GM20431 (cell line): ENCODE results near the gene USP25.

ENCODE experiments used
- in situ Hi-C: fragments of 300-500 bp; cut with MseI, MboI; formaldehyde crosslinking; loops from one replicate; pipeline ENCODE4 v1.15.0; 2020; ENCODE audit warnings: low sequenced_read_pairs; ENCODE audit not compliant: unreplicated experiment

USP25 gene, protein sequence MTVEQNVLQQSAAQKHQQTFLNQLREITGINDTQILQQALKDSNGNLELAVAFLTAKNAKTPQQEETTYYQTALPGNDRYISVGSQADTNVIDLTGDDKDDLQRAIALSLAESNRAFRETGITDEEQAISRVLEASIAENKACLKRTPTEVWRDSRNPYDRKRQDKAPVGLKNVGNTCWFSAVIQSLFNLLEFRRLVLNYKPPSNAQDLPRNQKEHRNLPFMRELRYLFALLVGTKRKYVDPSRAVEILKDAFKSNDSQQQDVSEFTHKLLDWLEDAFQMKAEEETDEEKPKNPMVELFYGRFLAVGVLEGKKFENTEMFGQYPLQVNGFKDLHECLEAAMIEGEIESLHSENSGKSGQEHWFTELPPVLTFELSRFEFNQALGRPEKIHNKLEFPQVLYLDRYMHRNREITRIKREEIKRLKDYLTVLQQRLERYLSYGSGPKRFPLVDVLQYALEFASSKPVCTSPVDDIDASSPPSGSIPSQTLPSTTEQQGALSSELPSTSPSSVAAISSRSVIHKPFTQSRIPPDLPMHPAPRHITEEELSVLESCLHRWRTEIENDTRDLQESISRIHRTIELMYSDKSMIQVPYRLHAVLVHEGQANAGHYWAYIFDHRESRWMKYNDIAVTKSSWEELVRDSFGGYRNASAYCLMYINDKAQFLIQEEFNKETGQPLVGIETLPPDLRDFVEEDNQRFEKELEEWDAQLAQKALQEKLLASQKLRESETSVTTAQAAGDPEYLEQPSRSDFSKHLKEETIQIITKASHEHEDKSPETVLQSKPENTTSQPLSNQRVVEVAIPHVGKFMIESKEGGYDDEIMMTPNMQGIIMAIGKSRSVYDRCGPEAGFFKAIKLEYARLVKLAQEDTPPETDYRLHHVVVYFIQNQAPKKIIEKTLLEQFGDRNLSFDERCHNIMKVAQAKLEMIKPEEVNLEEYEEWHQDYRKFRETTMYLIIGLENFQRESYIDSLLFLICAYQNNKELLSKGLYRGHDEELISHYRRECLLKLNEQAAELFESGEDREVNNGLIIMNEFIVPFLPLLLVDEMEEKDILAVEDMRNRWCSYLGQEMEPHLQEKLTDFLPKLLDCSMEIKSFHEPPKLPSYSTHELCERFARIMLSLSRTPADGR

DNA sequence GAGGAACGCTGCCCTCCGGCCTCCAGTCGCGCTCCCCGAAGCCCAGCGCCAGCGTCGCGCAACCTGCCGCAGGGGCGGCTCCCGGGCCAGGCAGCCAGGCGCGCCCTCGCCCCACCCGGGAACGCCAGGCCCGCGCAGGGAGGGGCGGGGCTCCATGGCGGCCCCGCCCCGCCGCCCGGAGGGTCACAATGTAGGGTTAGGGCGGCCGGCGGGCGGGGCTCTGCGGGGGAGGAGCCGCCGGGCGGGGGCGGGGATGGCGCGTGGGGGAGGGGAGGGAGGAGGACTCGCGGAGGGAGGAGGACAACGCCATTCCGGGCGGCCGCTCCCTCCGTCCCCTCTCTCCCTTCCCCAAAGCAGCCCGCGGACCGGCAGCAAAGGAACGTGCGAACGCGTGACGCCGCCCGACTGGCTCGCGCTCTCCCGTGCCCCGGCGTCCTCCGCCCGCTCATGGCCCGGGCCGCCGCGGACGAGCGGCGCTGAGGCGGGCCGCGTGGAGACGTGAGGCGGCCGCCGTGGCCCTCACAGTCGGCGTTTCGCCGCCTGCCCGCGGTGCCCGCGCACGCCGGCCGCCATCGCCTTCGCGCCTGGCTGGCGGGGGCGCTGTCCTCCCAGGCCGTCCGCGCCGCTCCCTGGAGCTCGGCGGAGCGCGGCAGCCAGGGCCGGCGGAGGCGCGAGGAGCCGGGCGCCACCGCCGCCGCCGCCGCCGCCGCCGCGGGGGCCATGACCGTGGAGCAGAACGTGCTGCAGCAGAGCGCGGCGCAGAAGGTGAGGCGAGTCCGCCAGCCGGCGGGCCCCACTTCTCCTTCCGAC lies at the start of gene USP25:
USP25 (plus strand) TSS at position 309 of the 810 bp plus-strand sequence; CDS start at position 721, 412 bp downstream.
- in situ Hi-C loops = no loop called here

DNA sequence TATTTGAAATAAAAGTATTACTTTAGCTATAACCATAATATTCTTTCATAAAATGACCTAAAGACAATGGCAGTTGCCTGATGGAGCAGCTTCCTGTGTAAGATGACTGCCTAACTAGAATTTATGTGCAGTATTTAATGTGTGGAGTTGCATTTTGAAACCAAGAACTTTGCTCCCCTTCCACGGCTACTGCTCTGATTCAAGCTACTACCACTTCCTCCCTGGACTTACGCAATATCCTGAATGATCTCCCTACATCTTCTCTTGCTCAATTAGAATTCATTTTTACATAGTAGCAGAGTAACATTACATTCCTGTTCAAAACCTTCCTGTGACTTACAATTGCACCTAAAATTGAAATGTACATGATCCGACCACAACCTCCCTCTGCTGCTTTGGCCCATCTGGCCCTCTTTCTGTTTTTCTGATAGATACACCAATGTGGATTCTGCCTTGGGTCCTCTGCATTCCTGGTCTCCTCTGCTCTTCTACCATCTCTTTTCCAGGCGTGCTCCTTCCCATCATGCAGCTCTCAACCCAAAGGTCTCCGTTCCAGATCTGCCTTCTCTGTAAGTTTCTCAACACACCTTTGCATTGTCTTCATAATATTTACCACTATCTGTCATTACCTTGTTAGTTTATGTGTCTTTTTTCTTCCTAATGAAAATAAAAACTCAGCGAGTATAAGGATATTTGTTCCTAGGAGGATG lies 47.4 kb upstream of the USP25 start:
- in situ Hi-C loops = no loop called here

DNA sequence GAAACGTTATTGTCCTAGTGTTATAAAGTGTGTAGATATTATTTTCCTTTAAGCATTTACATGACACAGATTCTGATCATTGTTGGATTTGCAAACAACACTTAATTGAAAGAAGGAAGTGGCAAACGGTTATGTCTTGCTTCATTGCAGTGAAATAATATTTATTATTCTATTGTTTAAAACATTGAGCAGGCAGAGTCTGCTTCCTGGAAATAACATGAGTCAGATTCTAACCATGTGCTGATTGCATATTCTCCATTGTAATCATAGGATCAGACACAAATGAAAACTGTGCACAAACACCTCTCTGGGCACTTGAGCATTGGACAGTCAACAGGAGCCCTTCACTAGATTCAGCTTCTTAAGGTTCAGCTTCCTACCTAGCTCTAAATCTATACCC lies 46.8 kb upstream of the USP25 start:
- in situ Hi-C loops = no loop called here

DNA sequence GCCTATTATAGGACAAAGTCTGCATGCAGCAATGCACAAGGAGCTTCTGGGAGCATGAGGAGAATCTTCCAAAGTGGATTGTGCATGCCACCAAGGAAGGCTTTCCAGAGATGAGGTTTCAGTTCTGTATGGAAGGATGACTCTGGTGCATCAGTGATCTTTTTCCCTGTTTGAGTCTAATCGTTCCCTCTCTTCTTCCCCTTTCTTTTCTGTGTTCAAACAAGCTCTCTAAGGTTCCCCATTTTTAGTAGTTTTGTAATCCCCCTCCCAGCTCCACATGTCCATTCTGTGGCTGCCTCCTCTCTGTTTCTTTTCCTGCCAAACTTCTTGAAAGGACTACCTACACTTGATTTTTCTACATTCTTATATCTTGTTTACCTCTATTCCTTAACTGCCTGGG lies 43.3 kb upstream of the USP25 start:
- in situ Hi-C loops = no loop called here

DNA sequence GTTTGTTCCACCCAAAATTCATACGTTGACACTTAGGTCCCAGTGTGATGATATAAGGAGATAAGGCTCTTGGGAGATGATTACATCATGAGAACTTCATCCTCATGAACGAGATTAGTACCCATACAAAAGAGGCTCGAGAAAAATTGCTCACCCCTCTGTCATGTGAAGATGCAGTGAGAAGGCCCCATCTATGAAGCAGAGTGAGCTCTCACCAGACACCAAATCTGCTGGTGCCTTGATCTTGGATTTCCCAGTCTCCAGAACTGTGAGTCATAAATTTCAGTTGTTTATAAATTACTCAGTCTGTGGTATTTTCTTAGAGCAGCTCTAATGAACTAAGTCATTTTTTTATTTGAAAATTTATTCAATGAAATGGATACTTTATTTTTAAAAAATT lies 42.6 kb upstream of the USP25 start:
- in situ Hi-C loops = no loop called here

DNA sequence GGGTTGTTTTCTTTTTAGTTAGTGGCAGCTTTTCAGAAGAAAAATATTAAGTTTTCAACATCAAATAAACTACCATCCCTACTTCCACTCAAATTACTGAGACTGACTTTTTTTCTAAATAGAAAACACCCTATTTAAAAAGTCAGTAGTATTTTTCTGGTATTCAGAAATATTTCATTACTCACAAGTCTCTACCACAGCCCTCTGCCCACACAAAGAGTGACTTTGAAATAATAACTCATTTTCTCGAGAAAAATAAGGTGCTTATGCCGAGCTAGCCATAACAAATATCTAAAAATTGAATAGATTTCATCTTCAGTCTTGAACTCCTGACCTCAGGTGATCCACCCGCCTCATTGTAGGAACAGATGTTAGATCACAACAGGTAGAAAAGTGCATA lies 41.8 kb upstream of the USP25 start:
- in situ Hi-C loops = no loop called here

DNA sequence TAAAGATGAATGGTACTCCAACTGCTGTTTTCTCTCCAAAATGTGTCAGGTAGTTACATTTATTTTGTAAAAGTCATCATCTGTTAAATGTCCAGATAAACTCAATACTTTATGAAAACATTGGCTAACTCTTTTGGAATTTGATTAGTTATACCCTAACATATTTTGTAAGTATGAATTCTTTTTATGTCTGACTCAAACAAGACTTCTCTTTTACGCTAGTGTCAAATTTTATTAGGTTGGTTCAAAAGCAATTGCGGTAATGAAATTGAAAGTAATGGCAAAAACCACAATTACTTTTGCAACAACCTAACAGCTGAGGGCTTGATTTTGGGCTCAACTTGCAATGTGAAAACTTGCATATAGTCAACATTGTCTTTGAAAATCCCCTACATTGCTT lies 41.0 kb upstream of the USP25 start:
- in situ Hi-C loops = no loop called here

DNA sequence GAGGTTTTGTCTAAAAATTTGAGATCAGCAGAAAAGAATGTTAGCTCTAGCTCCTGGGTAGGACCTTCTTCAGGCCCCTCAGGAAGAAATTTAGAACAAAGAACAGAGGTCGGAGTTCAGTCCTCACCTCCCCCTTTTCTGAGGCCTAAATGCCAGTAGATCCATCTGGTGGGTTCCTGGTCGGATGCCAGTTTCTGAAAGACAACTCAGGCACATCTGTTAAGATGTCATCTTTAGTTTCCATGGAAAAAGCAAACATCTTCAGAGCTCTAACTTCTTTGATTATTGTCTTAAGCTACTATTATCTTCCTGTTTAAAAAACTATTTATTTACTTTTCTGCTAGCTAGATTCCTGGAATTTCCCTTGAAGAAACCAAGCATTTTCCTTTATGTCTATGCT lies 37.1 kb upstream of the USP25 start:
- in situ Hi-C loops = no loop called here

DNA sequence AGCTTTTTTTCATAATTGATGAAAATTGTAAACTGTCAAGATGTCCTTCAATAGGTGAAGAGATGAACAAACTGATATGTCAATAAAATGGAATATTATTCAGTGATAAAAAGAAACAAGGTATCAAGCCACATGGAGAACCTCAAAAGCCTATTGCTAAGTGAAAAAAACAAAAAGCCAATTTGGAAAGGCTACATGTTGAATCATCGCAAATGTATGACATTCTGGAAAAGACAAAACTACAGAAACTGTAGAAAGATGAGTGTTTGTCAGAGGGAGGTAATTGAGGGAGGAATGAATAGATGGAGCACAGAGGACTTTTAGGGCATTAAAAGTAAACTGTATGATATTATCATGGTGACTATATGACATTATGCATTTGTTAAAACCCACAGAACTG lies 34.5 kb upstream of the USP25 start:
- in situ Hi-C loops = no loop called here

DNA sequence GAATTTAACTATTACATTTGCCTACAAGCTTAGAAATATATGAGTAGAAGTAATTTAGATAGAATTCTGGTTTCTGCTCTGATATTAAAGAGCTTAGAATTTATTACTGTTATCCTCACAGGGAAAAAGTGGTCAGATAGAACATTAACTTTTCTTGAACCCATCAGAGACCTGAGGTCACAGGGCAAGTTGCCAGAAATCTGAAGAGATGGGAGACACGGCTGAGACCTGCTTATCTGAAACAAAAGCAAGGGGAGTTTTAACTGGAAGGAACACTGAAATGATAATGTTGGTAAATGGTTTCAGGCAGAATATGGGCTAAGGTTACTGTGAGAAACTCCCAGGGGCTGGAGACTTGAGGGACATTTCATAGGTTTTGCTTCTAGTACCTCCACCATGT lies 28.0 kb upstream of the USP25 start:
- in situ Hi-C loops = no loop called here

DNA sequence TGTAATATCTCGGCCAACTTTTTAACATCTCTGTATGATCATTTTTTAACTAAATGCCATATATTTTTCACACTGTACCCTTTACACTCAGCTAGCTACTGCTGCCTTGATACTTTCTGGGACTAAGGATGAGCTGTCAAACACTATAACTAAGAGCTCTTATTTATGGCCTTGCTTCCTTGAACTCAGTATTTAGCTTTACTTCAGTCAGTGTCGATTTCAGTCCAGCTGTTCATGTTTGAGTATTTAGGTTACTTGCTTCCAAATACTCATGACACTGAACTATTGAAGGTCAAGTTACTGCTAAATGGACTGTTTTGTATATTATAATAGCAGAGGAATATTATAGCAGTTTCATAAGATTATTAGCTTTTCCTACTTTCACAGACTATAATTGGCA lies 25.9 kb upstream of the USP25 start:
- in situ Hi-C loops = no loop called here

DNA sequence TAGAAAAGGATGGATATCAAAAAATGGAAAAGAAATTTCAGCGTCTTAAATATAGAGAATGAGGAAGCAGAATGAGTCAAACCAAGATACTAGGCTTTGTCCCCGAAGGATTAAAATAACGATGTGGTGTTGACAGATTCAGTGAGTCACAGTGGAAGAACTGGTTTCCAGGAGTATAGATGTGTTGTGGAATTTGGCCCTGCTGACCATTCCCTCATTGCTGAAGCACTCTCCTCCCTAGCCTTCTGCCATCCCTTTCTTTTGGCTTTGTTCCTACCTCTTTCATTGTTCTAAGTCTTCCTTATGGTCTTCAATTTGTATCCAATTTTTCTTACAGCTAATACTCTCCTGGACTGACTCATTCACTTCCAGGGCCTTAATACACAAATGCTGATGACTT lies 23.1 kb upstream of the USP25 start:
- in situ Hi-C loops = no loop called here

DNA sequence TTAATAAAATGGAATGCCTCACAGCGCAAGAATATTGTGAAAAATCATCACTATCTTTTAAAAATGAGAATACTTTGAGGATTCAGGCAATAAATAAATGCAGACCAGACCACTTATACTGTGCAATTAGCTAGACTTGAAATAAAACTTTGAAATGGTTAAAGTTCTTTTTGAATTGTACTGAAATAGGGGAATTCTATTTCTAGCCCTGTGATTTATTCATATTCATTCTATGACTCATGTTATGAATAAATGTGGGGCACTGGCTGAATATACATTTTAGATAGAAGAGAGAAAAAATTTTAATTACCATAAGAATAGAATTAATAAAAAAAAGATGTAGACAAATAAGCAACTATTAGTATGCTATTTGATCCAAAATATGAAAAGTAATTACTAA lies 16.4 kb upstream of the USP25 start:
- in situ Hi-C loops = no loop called here

DNA sequence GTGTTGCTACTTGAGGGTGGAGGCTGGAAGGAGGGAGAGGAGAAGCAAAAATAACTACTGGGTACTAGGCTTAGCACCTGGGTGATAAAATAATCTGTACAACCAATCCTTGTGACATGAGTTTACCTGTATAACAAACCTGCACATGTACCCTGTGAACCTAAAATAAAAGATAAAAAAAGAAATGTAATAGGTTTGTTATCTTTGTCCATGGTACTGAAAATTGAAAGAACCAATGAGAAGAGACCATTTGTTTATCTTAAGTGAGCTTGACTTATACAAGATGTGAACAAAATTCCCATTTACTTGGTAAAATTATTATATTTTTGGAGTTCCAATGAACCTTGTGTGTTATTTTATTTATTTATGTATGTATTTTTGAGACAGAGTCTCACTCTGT lies 11.1 kb upstream of the USP25 start:
- in situ Hi-C loops = no loop called here

DNA sequence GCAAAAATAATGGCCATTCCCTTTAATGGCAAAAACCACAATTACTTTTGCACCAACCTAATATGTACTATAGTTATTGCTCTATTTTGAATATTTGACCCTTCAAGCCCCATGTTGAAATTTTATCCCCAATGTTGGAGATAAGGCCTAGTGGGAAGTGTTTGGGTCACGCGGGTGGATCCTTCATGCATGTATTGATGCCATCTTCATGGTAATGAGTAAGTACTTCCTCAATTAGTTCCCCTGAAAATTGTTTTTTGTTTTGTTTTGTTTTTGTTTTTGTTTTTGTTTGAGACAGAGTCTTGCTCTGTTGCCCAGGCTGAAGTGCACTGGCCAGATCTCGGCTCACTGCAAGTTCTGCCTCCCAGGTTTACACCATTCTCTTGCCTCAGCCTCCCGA lies 9.8 kb upstream of the USP25 start:
- in situ Hi-C loops = no loop called here

DNA sequence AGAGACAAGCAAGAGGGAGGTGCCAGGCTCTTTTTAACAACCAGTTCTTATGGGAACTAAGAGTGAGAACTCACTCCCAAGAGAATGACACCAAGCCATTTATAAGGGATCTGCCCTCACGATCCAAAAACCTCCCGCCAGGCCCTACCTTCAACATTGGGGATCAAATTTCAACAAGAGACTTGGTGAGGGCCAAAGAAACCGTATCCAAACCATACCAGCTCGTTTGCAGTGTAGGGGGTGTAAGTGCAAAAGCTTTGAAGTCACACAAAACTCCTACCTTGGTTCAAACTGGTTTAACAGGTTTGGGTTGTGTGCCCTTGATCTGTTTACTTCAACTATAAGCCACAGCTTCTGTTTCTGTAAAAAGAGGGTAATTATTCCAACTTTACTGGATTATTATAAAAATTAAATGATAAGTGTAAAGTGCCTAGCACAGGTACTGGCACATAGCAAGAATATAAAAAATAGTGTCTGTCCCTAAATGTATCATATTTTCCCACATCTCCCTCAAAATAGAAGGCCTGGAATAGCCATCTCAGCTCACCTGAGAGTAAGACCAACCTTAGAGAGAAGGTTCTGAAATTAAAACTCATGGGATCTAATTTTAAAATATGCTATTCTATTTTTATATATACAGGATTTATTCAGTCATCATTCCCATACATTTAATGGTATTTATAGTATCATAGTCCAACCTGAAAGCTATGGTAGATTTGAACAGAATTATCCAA lies 7.0 kb upstream of the USP25 start:
- in situ Hi-C loops = no loop called here

DNA sequence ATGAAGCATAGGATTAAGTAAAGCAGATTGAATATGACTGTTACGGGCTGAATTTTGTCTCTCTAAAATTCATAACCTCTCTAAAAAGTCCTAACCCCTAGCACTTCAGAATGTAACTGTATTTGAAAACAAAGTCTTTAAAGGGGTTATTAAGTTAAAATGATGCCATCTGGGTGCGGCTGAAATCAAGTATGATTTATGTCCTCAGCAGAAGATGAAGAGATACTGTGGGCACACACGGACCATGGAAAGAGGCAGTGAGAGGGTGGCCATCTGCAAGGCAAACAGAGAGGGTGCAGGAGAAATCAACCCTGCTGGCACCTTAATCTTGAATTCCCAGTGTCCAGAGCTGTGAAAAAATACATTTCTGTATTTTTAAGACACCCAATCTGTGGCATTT lies 3.8 kb upstream of the USP25 start:
- in situ Hi-C loops = no loop called here

DNA sequence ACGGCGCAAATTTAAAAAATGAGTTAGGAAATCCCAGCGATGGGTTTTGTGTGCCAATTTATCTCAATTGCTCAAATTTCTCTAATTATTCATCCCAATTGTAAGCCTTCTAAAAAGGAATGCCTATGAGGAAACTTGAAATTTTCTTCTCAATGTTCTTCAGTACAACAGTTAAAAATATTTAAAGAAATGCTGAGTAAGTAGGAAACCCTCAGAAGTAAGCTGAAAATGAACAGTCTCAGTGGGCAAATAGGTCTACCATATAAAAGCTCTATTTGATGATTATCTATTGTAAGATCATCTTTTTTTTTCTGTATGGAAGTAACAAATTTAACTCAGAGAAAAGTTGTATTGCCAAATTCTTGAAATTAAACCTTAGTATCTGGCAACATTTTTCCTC lies 1.7 kb upstream of the USP25 start:
- in situ Hi-C loops = no loop called here

DNA sequence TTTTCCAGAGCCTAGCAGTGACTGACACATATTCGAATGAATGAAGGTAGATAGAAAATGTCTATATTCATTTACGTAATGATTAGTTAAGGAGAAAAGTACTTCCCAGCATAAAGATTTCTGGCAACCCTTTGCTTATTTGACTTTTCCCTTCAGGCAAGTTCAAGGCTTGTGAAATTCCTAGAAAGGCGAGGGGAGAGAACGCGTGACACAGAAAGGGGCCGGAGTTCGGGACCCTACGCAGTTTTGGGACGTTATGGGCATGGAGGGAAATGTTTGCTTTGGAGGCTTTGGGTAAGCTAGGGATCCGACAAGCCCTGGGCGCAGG lies 472 bp upstream of the USP25 start:
- in situ Hi-C loops = no loop called here
